Stimulated activated naive CD4-positive, alpha-beta T cell treated with Interleukin-2 at 50 U/mL for 16 hours (primary cell): Measurements from ENCODE around the gene GAL.
"Not testable (repeated sequence)": the region's sequence is repeated elsewhere in the genome, so short reads cannot be mapped to it uniquely, and the experiment has no call there.

Experiments used
- DNase-seq: peaks from one replicate; lab custom pipeline; 2025; lab: John Stamatoyannopoulos, UW

Gene GAL

GRCh38 chr11:68684385-68685356 lies at the start of gene GAL:
TSS of gene GAL (plus strand) at chr11:68684544. CDS start at chr11:68684924, 380 bp downstream.
- DNase-seq = no peak

- DNase-seq = not testable (repeated sequence)
Observed at GRCh38 chr11:68634606-68635005, 49.7 kb upstream of the GAL start.

- not testable (repeated sequence) for DNase-seq
Observed at GRCh38 chr11:68635172-68635571, 49.2 kb upstream of the GAL start.

- not testable (repeated sequence) for DNase-seq
Observed at GRCh38 chr11:68635883-68636282, 48.5 kb upstream of the GAL start.

GRCh38 chr11:68639322-68639721 lies 45.0 kb upstream of the GAL start:
- DNase-seq = not testable (repeated sequence)

- DNase-seq = no peak
Observed at GRCh38 chr11:68641880-68642279, 42.5 kb upstream of the GAL start.

GRCh38 chr11:68643585-68643984 lies 40.8 kb upstream of the GAL start:
- no peak for DNase-seq

- no peak for DNase-seq
Observed at GRCh38 chr11:68646832-68647231, 37.5 kb upstream of the GAL start.

GRCh38 chr11:68649851-68650555 lies 34.3 kb upstream of the GAL start:
- no peak for DNase-seq

- DNase-seq = no peak
Observed at GRCh38 chr11:68650801-68651200, 33.5 kb upstream of the GAL start.

GRCh38 chr11:68651208-68651984 lies 32.9 kb upstream of the GAL start:
- DNase-seq = no peak

- no peak for DNase-seq
Observed at GRCh38 chr11:68651985-68652682, 32.2 kb upstream of the GAL start.

GRCh38 chr11:68652683-68653156 lies 31.6 kb upstream of the GAL start:
- no peak for DNase-seq

- DNase-seq = no peak
Observed at GRCh38 chr11:68653486-68654430, 30.6 kb upstream of the GAL start.

GRCh38 chr11:68654978-68655377 lies 29.4 kb upstream of the GAL start:
- DNase-seq = no peak

GRCh38 chr11:68655406-68655805 lies 28.9 kb upstream of the GAL start:
- no peak for DNase-seq

- DNase-seq = no peak
Observed at GRCh38 chr11:68655806-68656205, 28.5 kb upstream of the GAL start.

- no peak for DNase-seq
Observed at GRCh38 chr11:68657021-68657780, 27.1 kb upstream of the GAL start.

GRCh38 chr11:68658097-68658496 lies 26.2 kb upstream of the GAL start:
- DNase-seq = no peak

- DNase-seq = no peak
Observed at GRCh38 chr11:68658661-68659060, 25.7 kb upstream of the GAL start.
